Measurements from ENCODE around the gene SLC29A3. TPM values are rescaled to one million over a fixed set of nuclear protein-coding genes. Genes with fewer than 3 reads are reported as not detected.

The SLC29A3 gene
- total RNA-seq, 1 donor from 2014 or later, result 2.5 TPM

GRCh38 chr10:71312220-71312619 is 6.8 kb upstream of the SLC29A3 start:
- no peak overlapping the region for H3K9ac ChIP-seq
- peaks cover 15% of the 10 kb centered on the region for H3K27me3 ChIP-seq
- H3K9me3 ChIP-seq (ENCODE audit: low read depth), result no peaks in the 10 kb centered on the region
- peaks cover 21% of the 10 kb centered on the region for H3K4me1 Mint-ChIP-seq
- no peak overlapping the region for H3K4me3 Mint-ChIP-seq
- H3K27me3 Mint-ChIP-seq (ENCODE audit: insufficient read depth, low read depth), result peaks cover 10% of the 10 kb centered on the region
- TF ChIP-seq CTCF (IDR thresholded peaks at IDR 0.05) (no peak), EZH2phosphoT487 (IDR thresholded peaks at IDR 0.05) (no peak), EZH2 (IDR thresholded peaks at IDR 0.05) (no peak)
- H3K4me2 ChIP-seq, result no peak overlapping the region
- H2AFZ ChIP-seq (replicated peaks), result no peak overlapping the region
- no peak overlapping the region for H3K27ac ChIP-seq
- no peaks in the 10 kb centered on the region for H3K9me3 Mint-ChIP-seq
- H3K79me2 ChIP-seq (ENCODE audit: low read depth), result no peaks in the 10 kb centered on the region
- peaks cover 25% of the 10 kb centered on the region for H3K4me1 ChIP-seq
- DNase-seq (ENCODE audit: low spot score), result no peak
- no peak overlapping the region for H3K27ac Mint-ChIP-seq
- H3K36me3 Mint-ChIP-seq, result no peaks in the 10 kb centered on the region
- H3K4me3 ChIP-seq, result no peak overlapping the region
- H4K20me1 ChIP-seq (ENCODE audit: low read depth), result no peaks in the 10 kb centered on the region
- peaks cover 12% of the 10 kb centered on the region for H3F3A ChIP-seq (ENCODE audit: low read depth)
- H3K36me3 ChIP-seq, result no peaks in the 10 kb centered on the region

DNA sequence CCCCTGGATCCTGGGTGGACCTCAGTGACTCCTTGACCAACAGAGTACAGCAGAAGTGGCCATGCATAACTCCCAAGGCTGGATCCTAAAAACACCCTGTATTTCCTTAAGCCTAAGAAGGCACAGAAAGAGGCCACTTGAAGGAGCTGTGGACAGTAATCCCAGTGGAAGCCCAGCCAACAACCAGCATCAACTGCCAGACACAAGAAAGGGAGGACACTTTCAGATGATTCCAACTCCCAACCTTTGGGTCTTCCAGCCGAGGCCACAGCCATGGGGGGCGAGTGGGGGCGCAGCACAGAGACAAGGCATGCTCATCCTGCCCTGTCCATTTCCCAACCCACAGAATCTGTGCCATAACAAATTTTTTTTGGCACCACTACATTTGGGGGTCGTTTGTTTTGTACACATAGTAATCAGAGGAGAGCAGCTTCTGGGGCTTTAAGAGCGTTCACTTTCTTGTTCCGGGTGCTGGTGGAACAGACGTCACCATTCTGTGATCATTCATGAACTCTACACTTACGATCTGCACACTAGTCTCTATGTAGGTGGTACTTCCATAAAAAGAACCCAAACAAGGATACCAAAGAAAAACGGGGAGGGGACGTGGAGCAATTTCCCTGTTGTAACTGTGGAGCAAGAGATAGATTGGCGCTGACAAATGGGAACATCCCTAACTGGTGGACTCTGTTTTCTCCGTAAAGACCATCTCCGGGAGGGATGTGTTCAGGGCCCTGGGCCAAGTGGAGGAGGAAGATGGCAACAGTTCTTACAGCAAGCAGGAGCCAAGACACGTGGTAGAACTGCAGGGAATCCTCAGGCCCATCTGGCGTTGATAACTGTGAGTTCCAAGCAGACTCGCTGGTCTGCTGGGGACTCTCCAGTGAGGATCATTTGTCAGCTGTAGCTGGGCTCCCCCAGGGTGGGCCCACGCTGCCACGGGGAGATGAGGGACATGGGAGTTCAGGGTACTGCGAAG is 6.0 kb upstream of the SLC29A3 start:
- Histone ChIP-seq H3K9ac (no peak overlapping the region), H2AFZ (replicated peaks) (no peak overlapping the region), H3K4me1 (peaks cover 25% of the 10 kb centered on the region), H3K79me2 (ENCODE audit: low read depth) (no peaks in the 10 kb centered on the region), H3K4me3 (no peak overlapping the region), H3K27ac (no peak overlapping the region), H3K27me3 (peaks cover 15% of the 10 kb centered on the region), H3K36me3 (no peaks in the 10 kb centered on the region), H3F3A (ENCODE audit: low read depth) (peaks cover 20% of the 10 kb centered on the region), H4K20me1 (ENCODE audit: low read depth) (no peaks in the 10 kb centered on the region), H3K9me3 (ENCODE audit: low read depth) (no peaks in the 10 kb centered on the region), H3K4me2 (no peak overlapping the region)
- no peak overlapping the region for H3K27ac Mint-ChIP-seq
- H3K36me3 Mint-ChIP-seq, result no peaks in the 10 kb centered on the region
- no peaks in the 10 kb centered on the region for H3K9me3 Mint-ChIP-seq
- H3K27me3 Mint-ChIP-seq (ENCODE audit: insufficient read depth, low read depth), result peaks cover 10% of the 10 kb centered on the region
- H3K4me1 Mint-ChIP-seq, result peaks cover 30% of the 10 kb centered on the region
- TF ChIP-seq EZH2 (IDR thresholded peaks at IDR 0.05), result no peak
- no peak for TF ChIP-seq CTCF (IDR thresholded peaks at IDR 0.05)
- H3K4me3 Mint-ChIP-seq, result peak overlapping the region; percentile 34
- no peak for DNase-seq (ENCODE audit: low spot score)

- H4K20me1 ChIP-seq (ENCODE audit: low read depth), result no peaks in the 10 kb centered on the region
- no peaks in the 10 kb centered on the region for H3K36me3 ChIP-seq
- H3K79me2 ChIP-seq (ENCODE audit: low read depth), result no peaks in the 10 kb centered on the region
- peaks cover 10% of the 10 kb centered on the region for H3K27me3 Mint-ChIP-seq (ENCODE audit: insufficient read depth, low read depth)
- no peaks in the 10 kb centered on the region for H3K9me3 ChIP-seq (ENCODE audit: low read depth)
- no peak for TF ChIP-seq EZH2 (IDR thresholded peaks at IDR 0.05)
- TF ChIP-seq CTCF (IDR thresholded peaks at IDR 0.05), result peak; percentile 84
- H3K27ac ChIP-seq, result no peak overlapping the region
- H3K4me3 ChIP-seq, result peak overlapping the region; percentile 33
- peak overlapping the region; percentile 72 for H3K4me2 ChIP-seq
- H3F3A ChIP-seq (ENCODE audit: low read depth), result peaks cover 20% of the 10 kb centered on the region
- no peak overlapping the region for H3K9ac ChIP-seq
- H3K27me3 ChIP-seq, result peaks cover 15% of the 10 kb centered on the region
- peak overlapping the region; percentile 98 for H2AFZ ChIP-seq (replicated peaks)
- H3K36me3 Mint-ChIP-seq, result no peaks in the 10 kb centered on the region
- peak; percentile 82 for DNase-seq (ENCODE audit: low spot score)
- H3K27ac Mint-ChIP-seq, result peak overlapping the region; percentile 36
- H3K4me1 ChIP-seq, result peaks cover 25% of the 10 kb centered on the region
- no peaks in the 10 kb centered on the region for H3K9me3 Mint-ChIP-seq
- H3K4me3 Mint-ChIP-seq, result peak overlapping the region; percentile 62
- peaks cover 30% of the 10 kb centered on the region for H3K4me1 Mint-ChIP-seq
Observed at GRCh38 chr10:71314028-71314693, 4.9 kb upstream of the SLC29A3 start.

Data from neural progenitor cell (in vitro differentiated cells).